Suprapubic skin (tissue), 4 donors: ENCODE data around the gene CFAP206. TPM values are rescaled to one million over a fixed set of nuclear protein-coding genes. Genes with fewer than 3 reads are reported as not detected.

Experiments used
- DNase-seq, 2 donors: peaks; one replicate each; pipeline ENCODE4 v3.0.0-alpha.2; 2019; ENCODE audit warnings: low spot score in 2 of 2
- H3K27ac ChIP-seq: fragments of 200-600 bp; sonication (generic); one replicate; pipeline ENCODE4 v1.5.1; 2019
- H3K27me3 ChIP-seq: fragments of 200-600 bp; sonication (generic); one replicate; pipeline ENCODE4 v1.5.1; 2019
- H3K36me3 ChIP-seq: fragments of 200-600 bp; sonication (generic); one replicate; pipeline ENCODE4 v1.5.1; 2019
- H3K4me1 ChIP-seq: fragments of 200-600 bp; sonication (generic); one replicate; pipeline ENCODE4 v1.5.1; 2019
- H3K4me3 ChIP-seq: fragments of 200-600 bp; sonication (generic); one replicate; pipeline ENCODE4 v1.5.1; 2019; ENCODE audit warnings: mild to moderate bottlenecking
- H3K9me3 ChIP-seq: fragments of 200-600 bp; sonication (generic); one replicate; pipeline ENCODE4 v1.5.1; 2019
- CTCF ChIP-seq, 2 donors: fragments of 200-600 bp in 1 of 2; fragments of 450-650 bp in 1 of 2; sonication (generic) in 1 of 2; IDR thresholded peaks; one replicate each; pipeline ENCODE4 v1.5.1; 2016 to 2019; ENCODE audit warnings: antibody characterized with exemption in 2 of 2, mild to moderate bottlenecking in 1 of 2, moderate library complexity in 1 of 2
- EP300 ChIP-seq: sonication (generic); formaldehyde crosslinking; IDR thresholded peaks from one replicate; pipeline ENCODE4 v1.6.1; 2017; ENCODE audit warnings: antibody characterized with exemption
- POLR2A ChIP-seq, 2 donors: fragments of 450-650 bp; IDR thresholded peaks; one replicate each; pipeline ENCODE4 v1.6.1; 2017; ENCODE audit warnings: antibody characterized with exemption in 2 of 2, mild to moderate bottlenecking in 2 of 2, moderate library complexity in 2 of 2
- POLR2AphosphoS5 ChIP-seq, 3 donors: sonication (generic); formaldehyde crosslinking; IDR thresholded peaks; one replicate each; pipeline ENCODE4 v1.6.1; 2017; ENCODE audit warnings: antibody characterized with exemption in 3 of 3
- WGBS: methylation state at CpG from one replicate; pipeline ENCODE4 v1.1.5; 2018; 5-methylcytosine and 5-hydroxymethylcytosine counted together
- total RNA-seq, 4 donors: library from RNA; depleted of rRNA; stranded (reverse); fragments of >200 nt; gene quantifications; one replicate each; pipeline ENCODE4 v1.1.0, GENCODE V29; 2016

The CFAP206 gene
- total RNA-seq, 4 donors from 2014 or later = 0.21 to 0.85 TPM; not detected in 2

GRCh38 chr6:87373377-87373776 is 34.4 kb upstream of the CFAP206 start:
- Histone ChIP-seq H3K36me3 (no peaks in the 10 kb centered on the region), H3K27ac (no peak overlapping the region), H3K9me3 (no peaks in the 10 kb centered on the region), H3K27me3 (no peaks in the 10 kb centered on the region), H3K4me1 (no peaks in the 10 kb centered on the region), H3K4me3 (no peak overlapping the region)
- TF ChIP-seq EP300 (no peak), POLR2A (IDR thresholded peaks at IDR 0.05) (no peak), POLR2AphosphoS5 (IDR thresholded peaks at IDR 0.05) (no peak), CTCF (IDR thresholded peaks at IDR 0.05) (no peak)
- WGBS = 93% methylated on average over 2 of the region's 2 CpGs
- DNase-seq = no peak

GRCh38 chr6:87375315-87375714 is 32.5 kb upstream of the CFAP206 start:
- 43% methylated on average over 2 of the region's 2 CpGs for WGBS
- Histone ChIP-seq H3K9me3 (no peaks in the 10 kb centered on the region), H3K4me1 (no peaks in the 10 kb centered on the region), H3K4me3 (no peak overlapping the region), H3K27me3 (no peaks in the 10 kb centered on the region), H3K36me3 (no peaks in the 10 kb centered on the region), H3K27ac (no peak overlapping the region)
- TF ChIP-seq POLR2A (IDR thresholded peaks at IDR 0.05) = no peak
- no peak for TF ChIP-seq EP300
- no peak for TF ChIP-seq POLR2AphosphoS5 (IDR thresholded peaks at IDR 0.05)
- no peak for TF ChIP-seq CTCF (IDR thresholded peaks at IDR 0.05)
- no peak for DNase-seq

- no peaks in the 10 kb centered on the region for H3K36me3 ChIP-seq
- no peaks in the 10 kb centered on the region for H3K9me3 ChIP-seq
- 95% methylated on average over 2 of the region's 2 CpGs for WGBS
- TF ChIP-seq EP300 (no peak), CTCF (IDR thresholded peaks at IDR 0.05) (no peak), POLR2A (IDR thresholded peaks at IDR 0.05) (no peak), POLR2AphosphoS5 (IDR thresholded peaks at IDR 0.05) (no peak)
- H3K27ac ChIP-seq = no peak overlapping the region
- DNase-seq = no peak
- H3K27me3 ChIP-seq = no peaks in the 10 kb centered on the region
- H3K4me3 ChIP-seq = no peak overlapping the region
- H3K4me1 ChIP-seq = no peaks in the 10 kb centered on the region
These were observed 31.1 kb upstream of the CFAP206 start for GRCh38 chr6:87376643-87377042.

- Histone ChIP-seq H3K9me3 (no peaks in the 10 kb centered on the region), H3K27ac (no peak overlapping the region), H3K36me3 (no peaks in the 10 kb centered on the region), H3K4me1 (no peaks in the 10 kb centered on the region), H3K27me3 (no peaks in the 10 kb centered on the region), H3K4me3 (no peak overlapping the region)
- no peak for DNase-seq
- 68% methylated on average over 4 of the region's 4 CpGs for WGBS
- TF ChIP-seq EP300 (no peak), POLR2A (IDR thresholded peaks at IDR 0.05) (no peak)
These were observed 28.8 kb upstream of the CFAP206 start for GRCh38 chr6:87378947-87379346.

GRCh38 chr6:87382861-87383260 is 24.9 kb upstream of the CFAP206 start:
- Histone ChIP-seq H3K9me3 (no peaks in the 10 kb centered on the region), H3K4me3 (no peak overlapping the region), H3K4me1 (no peaks in the 10 kb centered on the region), H3K36me3 (no peaks in the 10 kb centered on the region), H3K27me3 (no peaks in the 10 kb centered on the region), H3K27ac (no peak overlapping the region)
- TF ChIP-seq EP300 (no peak), POLR2AphosphoS5 (IDR thresholded peaks at IDR 0.05) (no peak), CTCF (IDR thresholded peaks at IDR 0.05) (no peak), POLR2A (IDR thresholded peaks at IDR 0.05) (no peak)
- WGBS = 82% methylated on average over 5 of the region's 5 CpGs
- no peak for DNase-seq

GRCh38 chr6:87384038-87384437 is 23.7 kb upstream of the CFAP206 start:
- no peaks in the 10 kb centered on the region for H3K4me1 ChIP-seq
- TF ChIP-seq CTCF (IDR thresholded peaks at IDR 0.05) = no peak
- WGBS = 59% methylated on average over 1 of the region's 1 CpG
- no peaks in the 10 kb centered on the region for H3K9me3 ChIP-seq
- DNase-seq = no peak
- H3K27me3 ChIP-seq = no peaks in the 10 kb centered on the region
- no peaks in the 10 kb centered on the region for H3K36me3 ChIP-seq
- no peak overlapping the region for H3K4me3 ChIP-seq
- no peak overlapping the region for H3K27ac ChIP-seq
